Mucosa of descending colon (tissue), 3 donors: Measurements from ENCODE around the gene MYRIP. TPM values are rescaled to one million over a fixed set of nuclear protein-coding genes. Genes with fewer than 3 reads are reported as not detected.

ENCODE experiments used
- ATAC-seq: fragments of 200-7000 bp; cut with Tn5 transposase; one replicate; pipeline ENCODE4 v1.9.1; 2020; ENCODE audit warnings: mild to moderate bottlenecking, moderate library complexity
- DNase-seq, 3 donors: peaks; one replicate each; pipeline ENCODE4 v3.0.0-alpha.2; 2020
- H3K36me3 ChIP-seq: fragments of 200-600 bp; one replicate; pipeline ENCODE4 v1.8.0; 2021; ENCODE audit warnings: low read depth, mild to moderate bottlenecking
- H3K4me1 ChIP-seq: fragments of 200-600 bp; one replicate; pipeline ENCODE4 v1.8.0; 2021; ENCODE audit warnings: low read depth, mild to moderate bottlenecking
- H3K4me3 ChIP-seq: fragments of 200-600 bp; one replicate; pipeline ENCODE4 v1.8.0; 2021; ENCODE audit warnings: mild to moderate bottlenecking
- H3K9me3 ChIP-seq: fragments of 200-600 bp; one replicate; pipeline ENCODE4 v1.8.0; 2021; ENCODE audit warnings: mild to moderate bottlenecking
- intact Hi-C, 2 donors: fragments of 100-400 bp; cut with DNase I in 1 of 2; cut with micrococcal nuclease in 1 of 2; formaldehyde crosslinking; loops; one replicate each; pipeline versions ENCODE4 v1.11.0 to v1.11.1; 2022; cut with DNase I, micrococcal nuclease
- total RNA-seq, 3 donors: library from RNA; stranded (reverse); fragmentation: NEBNext Ultra II Directional in 2 of 3; extraction: Animal tissue kit (Norgen Biotek cat#: 25700) in 2 of 3; gene quantifications; one replicate each; pipeline versions ENCODE4 v1.2.1 to v1.2.4, GENCODE V29; 2021 to 2023
- TF ChIP-seq, protein P1 (sequence below): fragments of 200-600 bp; IDR thresholded peaks from one replicate; pipeline ENCODE4 v1.8.0; 2022; ENCODE audit warnings: antibody characterized with exemption, mild to moderate bottlenecking
- donor health status: DM: no; HTN: no; CAD: no; lungs with moderate emphysema.
- donor health status: DM: no; HTN: no; CAD: no.
- donor health status: DM: no; HTN: yes; CAD: no.

MYRIP gene
- total RNA-seq, 3 donors from 2014 or later = 7.2 to 11.2 (median 9.9) TPM

DNA sequence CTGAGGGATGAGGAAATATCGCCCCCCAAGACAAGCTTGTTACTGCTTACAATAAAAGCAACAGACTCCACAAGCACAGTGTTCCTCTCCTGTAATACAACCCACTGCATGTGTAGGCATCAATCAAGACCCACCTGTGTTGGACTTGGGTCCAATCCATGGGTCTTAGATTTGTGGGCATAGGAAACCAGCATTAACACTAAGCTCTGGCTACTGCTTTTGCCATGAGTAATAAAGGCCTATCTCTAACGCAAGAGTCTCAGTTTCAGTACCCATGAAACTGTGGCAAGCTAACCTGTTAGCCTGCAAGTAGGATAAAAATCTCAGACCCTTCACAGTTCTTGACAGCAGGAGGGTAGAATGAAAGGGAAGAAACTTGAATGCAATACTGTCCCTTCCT is 494.9 kb downstream of the MYRIP start:
- Histone ChIP-seq H3K9me3 (no peaks in the 10 kb centered on the region), H3K4me1 (no peaks in the 10 kb centered on the region), H3K4me3 (no peak overlapping the region), H3K36me3 (no peaks in the 10 kb centered on the region)
- ATAC-seq (no peak), DNase-seq (no peak)
- TF ChIP-seq, protein P1, sequence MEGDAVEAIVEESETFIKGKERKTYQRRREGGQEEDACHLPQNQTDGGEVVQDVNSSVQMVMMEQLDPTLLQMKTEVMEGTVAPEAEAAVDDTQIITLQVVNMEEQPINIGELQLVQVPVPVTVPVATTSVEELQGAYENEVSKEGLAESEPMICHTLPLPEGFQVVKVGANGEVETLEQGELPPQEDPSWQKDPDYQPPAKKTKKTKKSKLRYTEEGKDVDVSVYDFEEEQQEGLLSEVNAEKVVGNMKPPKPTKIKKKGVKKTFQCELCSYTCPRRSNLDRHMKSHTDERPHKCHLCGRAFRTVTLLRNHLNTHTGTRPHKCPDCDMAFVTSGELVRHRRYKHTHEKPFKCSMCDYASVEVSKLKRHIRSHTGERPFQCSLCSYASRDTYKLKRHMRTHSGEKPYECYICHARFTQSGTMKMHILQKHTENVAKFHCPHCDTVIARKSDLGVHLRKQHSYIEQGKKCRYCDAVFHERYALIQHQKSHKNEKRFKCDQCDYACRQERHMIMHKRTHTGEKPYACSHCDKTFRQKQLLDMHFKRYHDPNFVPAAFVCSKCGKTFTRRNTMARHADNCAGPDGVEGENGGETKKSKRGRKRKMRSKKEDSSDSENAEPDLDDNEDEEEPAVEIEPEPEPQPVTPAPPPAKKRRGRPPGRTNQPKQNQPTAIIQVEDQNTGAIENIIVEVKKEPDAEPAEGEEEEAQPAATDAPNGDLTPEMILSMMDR = no peak
- intact Hi-C loops = no loop called here

- intact Hi-C loops = no loop called here
- Histone ChIP-seq H3K36me3 (no peaks in the 10 kb centered on the region), H3K4me3 (no peak overlapping the region), H3K4me1 (peaks cover 6% of the 10 kb centered on the region), H3K9me3 (no peaks in the 10 kb centered on the region)
- TF ChIP-seq, protein P1 = no peak
- DNase-seq (no peak), ATAC-seq (no peak)
Observed at GRCh38 chr3:40306336-40306735, 496.9 kb downstream of the MYRIP start.

- no peak for DNase-seq
- ATAC-seq = no peak
- Histone ChIP-seq H3K9me3 (no peaks in the 10 kb centered on the region), H3K4me3 (no peak overlapping the region), H3K4me1 (peaks cover 6% of the 10 kb centered on the region), H3K36me3 (no peaks in the 10 kb centered on the region)
- intact Hi-C loops = no loop called here
- TF ChIP-seq, protein P1 = no peak
Observed at GRCh38 chr3:40307176-40307575, 497.8 kb downstream of the MYRIP start.

DNA sequence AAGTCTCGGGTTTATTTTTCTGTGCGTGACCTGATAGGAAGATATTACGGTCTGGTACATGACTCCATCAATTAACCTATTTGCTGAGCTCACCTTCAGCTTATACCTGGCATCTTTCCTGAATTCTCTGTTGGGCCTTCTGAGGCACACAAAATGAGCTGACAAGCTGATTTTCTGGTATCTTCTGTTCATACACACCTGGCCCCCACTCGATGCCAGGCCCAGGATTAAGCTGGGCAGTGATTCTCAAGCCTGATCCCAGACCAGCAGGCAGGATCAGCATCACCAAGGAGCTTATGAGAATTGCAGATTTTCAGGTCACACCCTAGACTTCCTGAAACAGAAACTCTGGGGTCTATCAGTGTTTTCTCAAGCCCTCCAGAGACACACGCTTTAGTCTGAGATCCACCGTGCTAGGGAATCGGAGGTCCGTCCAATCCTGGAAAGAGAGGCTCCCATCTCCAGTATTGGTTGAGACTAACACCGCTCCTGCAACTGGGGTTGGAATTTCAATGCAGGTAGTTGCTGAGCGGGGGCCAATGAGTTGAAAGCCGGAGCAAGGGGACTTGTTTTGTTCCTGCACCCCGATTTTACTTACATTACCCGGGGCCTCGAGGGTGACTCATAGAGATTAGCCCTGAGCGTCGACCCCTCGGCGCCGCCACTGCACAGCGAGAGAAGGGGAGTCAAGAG is 499.5 kb downstream of the MYRIP start:
- DNase-seq = peak in 1 of 3 donors; percentile 31

DNA sequence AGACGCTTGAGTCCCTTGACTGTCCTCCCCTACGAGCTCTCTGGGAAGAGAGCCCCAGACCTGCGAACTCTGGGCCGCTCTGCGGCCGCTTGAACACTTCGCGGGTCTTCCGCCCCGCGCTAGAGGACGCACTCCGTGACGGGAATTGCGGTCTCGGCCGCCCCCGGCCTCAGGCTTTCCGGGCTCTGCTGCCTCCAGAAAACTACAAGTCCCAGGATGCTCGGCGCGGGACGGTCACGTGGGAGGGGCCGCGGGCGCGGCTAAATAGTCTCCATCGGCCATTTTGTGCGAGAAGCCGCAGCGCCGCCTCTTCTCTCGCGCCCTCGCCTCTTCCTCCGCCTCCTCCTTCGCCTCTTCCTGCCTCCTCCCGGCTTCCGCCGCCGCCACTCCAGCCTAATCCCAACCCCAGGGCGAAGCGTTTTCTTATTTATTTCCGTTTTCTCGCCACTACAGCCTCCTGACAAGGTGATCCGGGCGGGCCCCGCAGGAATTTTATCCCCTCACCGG is 500.1 kb downstream of the MYRIP start, which contains the start of gene EIF1B:
TSS of gene EIF1B (plus strand) at position 290 of the 507 bp plus-strand sequence. CDS start 235 bp downstream, outside the sequence.
- intact Hi-C loops = no loop called here
- Histone ChIP-seq H3K4me3 (peak within 1 kb of the TSS; percentile 94), H3K36me3 (no peaks in the 10 kb centered on the region), H3K9me3 (no peaks in the 10 kb centered on the region), H3K4me1 (peaks cover 13% of the 10 kb centered on the region)
- ATAC-seq = peak; percentile 96
- peak; percentile 99 to 100 (median 99) for DNase-seq
- TF ChIP-seq, protein P1 = peak; percentile 95

More for the DNA sequence above, 499.5 kb downstream of the MYRIP start:
- H3K4me1 ChIP-seq = peaks cover 13% of the 10 kb centered on the region
- H3K4me3 ChIP-seq = no peak overlapping the region
- no peak for ATAC-seq
- TF ChIP-seq, protein P1 = no peak
- H3K36me3 ChIP-seq = no peaks in the 10 kb centered on the region
- H3K9me3 ChIP-seq = no peaks in the 10 kb centered on the region
- intact Hi-C loops = no loop called here
